Measurements from ENCODE around the gene TSHB.

DNA sequence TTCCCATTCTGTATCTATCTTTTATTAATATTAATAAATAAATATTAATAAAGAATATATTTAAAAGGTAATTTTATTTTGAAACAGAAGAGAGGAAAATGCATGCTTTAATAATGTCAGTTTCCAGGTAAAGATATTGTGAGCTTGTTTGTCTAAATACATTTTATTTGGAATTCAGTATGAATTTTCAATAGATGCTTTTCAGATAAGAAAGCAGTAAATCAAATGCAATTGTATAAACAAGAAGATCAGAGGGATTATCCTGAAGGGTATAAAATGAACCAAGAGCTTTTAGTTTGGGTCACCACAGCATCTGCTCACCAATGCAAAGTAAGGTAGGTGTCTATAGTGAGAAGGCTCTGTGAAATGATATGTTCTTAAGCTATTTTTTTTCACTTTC is at the start of gene TSHB:
- no peak for TF ChIP-seq CTCF (IDR thresholded peaks at IDR 0.05; ENCODE audit: insufficient read depth, low read length)
- TF ChIP-seq GABPA (IDR thresholded peaks at IDR 0.05; ENCODE audit: low read depth) = no peak
- TF ChIP-seq SPI1 (IDR thresholded peaks at IDR 0.05; ENCODE audit: borderline replicate concordance, low read depth) = no peak
- TF ChIP-seq POLR2AphosphoS5 (IDR thresholded peaks at IDR 0.05; ENCODE audit: low read depth) = no peak
